NCI-H446 (cell line): ENCODE results near the gene TOR3A.
A peak's percentile ranks its signal among the peaks of the same experiment; 100 is the strongest.
"Not testable (repeated sequence)": the region's sequence is repeated elsewhere in the genome, so short reads cannot be mapped to it uniquely, and the experiment has no call there.

ENCODE experiments used
- DNase-seq, 2 experiments: peaks; one replicate each; lab custom pipeline; 2025; lab: John Stamatoyannopoulos, UW

TOR3A gene

DNA sequence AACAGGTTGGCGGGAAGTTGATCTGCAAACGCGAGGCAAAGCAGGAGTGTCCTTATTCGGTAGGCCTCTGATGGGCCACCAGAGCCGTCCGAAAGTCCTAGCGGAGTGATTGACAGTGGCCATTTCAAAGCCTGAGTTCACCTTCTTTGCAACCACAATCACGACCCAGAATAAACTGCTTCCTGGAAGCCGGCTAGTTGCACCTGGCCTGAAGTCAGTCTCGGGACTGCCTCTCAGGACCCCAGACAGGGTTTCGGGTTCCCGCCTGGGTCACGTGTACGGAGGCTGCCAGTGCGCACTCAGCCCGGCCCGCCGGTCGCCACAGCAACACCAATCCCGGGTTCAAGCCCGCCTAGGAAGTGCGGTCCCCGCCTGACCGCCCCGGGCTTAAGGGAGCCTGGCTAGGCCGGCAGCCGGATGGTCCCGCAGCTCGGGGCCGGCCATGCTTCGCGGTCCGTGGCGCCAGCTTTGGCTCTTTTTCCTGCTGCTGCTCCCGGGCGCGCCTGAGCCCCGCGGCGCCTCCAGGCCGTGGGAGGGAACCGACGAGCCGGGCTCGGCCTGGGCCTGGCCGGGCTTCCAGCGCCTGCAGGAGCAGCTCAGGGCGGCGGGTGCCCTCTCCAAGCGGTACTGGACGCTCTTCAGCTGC lies at the start of gene TOR3A:
Gene TOR3A, plus strand, starts transcription at position 384 of the 646 bp plus-strand sequence. Its CDS starts 59 bp downstream, at position 443.
- DNase-seq: peak; percentile 30 to 65

- DNase-seq: no peak
Measured at GRCh38 chr1:179034720-179035119, 47.1 kb upstream of the TOR3A start.

GRCh38 chr1:179036844-179037465 lies 44.9 kb upstream of the TOR3A start:
- no peak for DNase-seq

DNA sequence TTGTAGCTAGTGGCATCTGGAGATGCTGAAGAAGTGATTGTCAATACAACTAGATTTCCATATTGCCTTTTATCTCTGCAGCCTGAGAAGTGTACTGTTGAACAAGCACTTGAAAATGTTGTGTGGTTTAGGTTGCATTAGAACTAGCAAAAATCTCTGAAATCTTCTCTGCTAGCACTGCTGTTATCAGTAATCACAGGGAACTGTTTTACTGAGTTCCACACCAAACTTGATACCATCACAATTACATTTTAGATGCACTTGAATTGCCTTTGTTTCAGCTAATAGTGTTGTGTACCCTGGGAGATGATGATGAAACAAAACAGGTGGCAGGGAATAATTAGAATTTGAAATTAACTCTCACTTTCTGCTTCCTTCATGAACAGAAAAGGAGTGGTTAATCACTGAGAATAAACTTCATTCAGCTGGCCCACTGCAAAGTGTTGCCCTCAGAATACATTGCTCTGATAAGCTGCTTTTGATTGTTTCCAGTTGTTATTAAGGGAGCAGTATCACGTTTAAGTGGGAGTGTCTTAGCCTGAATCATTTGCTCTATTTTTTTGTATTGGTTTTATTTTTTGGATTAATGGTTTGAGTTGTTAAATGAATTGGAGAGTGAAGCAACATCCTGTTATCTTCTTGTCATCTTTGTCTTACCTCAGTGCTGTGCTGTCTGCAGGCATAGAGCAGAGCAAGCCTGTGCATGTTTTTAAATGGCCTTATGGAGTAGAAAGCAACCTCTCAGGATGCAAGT lies 43.2 kb upstream of the TOR3A start:
- DNase-seq: no peak

GRCh38 chr1:179039502-179040174 lies 42.2 kb upstream of the TOR3A start:
- not testable (repeated sequence) for DNase-seq

- DNase-seq: not testable (repeated sequence)
Measured at GRCh38 chr1:179040175-179040551, 41.7 kb upstream of the TOR3A start.

GRCh38 chr1:179042087-179042486 lies 39.8 kb upstream of the TOR3A start:
- no peak for DNase-seq

GRCh38 chr1:179042700-179043099 lies 39.2 kb upstream of the TOR3A start:
- DNase-seq: no peak

- DNase-seq: no peak
Measured at GRCh38 chr1:179043266-179043665, 38.6 kb upstream of the TOR3A start.

GRCh38 chr1:179043907-179044306 lies 38.0 kb upstream of the TOR3A start:
- no peak for DNase-seq

- no peak for DNase-seq
Measured at GRCh38 chr1:179046808-179047635, 34.8 kb upstream of the TOR3A start.

DNA sequence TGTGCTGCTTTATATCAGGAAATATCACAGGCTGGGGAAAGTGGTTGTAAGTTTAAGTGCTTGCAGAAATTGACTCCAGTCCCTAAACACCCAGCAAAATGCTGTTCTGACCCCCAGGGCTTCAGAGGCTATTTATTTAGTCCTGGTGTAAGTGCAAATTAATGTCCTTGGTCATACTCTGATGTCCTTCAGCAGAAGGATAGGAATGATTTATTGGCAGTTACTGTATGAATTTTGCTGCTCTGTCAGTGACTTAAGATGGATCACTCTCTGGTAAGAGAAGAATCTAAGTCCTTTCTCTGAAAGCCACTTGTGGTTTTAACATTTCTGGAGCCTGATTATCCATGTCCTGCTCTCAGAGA lies 34.3 kb upstream of the TOR3A start:
- DNase-seq: no peak

DNA sequence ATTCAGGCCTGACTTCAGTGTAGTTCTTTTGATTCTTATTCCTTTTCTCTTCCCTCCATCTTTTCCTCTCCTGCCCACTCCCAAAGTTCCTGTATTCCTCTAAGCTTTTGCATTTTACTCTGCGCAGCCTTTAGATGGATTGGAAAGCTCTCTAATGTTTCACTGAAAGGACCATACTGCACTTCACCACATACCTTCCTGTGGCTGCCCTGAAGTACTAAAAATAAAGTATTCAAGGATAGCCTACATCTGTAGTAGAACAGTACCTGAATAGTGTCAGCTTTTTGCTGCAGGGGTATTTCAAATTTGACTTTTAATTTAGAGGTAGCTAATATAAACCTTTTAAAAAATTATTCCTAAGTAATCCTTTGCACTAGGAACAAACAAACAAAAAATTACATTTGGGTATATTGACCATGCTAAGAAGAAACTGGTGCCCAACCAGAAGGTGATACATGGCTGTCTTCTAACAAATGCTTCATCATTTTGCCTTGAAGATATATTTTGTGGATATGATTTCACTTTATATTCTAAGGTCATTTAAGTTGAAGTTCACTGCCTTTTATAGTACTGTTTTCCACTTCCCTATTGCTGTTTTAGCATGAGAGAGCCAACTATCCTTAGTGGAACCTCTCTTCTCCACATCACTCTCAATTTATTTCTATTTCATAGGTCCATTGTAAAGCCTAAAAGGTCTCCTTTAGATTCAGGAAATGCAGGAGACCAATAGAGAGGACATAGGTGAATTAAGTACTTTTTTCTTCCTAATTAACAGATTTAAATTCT lies 33.3 kb upstream of the TOR3A start:
- DNase-seq: no peak

DNA sequence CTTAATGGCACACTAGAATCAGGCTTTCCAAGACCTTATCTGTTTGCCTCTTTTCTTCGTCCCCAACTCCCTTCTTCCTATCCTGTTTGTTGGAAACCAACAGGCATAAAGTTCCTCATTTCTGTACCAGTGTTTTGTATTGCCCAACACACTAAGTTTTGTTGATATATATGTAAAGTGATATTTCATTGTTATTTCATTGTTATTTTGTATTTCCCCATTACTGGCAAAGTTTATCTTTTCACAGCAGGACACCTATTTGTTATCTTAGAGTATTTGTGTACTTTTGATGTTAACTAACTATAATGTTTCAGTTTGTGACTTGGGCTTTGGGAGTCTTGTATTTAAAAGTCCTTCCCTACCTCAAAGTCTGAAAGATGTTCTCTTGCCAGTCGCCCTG lies 29.1 kb upstream of the TOR3A start:
- DNase-seq: no peak

DNA sequence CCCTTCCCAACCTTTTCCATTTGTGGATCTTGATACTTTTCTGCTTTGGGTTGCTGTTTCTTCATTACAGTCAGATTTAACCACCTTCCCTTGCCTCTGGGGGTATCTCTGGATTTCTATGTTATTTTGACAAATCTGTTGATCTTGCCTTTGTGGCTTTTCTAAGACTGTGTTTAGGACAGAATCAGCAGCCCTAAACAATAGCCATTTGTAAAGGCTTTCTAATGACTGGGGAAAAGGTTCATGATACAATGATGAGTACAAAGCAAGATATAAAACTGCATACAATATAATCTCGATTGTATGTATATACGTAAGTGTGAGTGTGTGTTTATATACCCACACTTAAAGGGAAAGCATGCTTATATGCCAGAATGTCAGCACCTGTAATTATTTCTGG lies 28.4 kb upstream of the TOR3A start:
- DNase-seq: no peak

- DNase-seq: no peak
Measured at GRCh38 chr1:179055937-179056336, 25.9 kb upstream of the TOR3A start.

- DNase-seq: no peak
Measured at GRCh38 chr1:179058487-179059483, 23.1 kb upstream of the TOR3A start.

DNA sequence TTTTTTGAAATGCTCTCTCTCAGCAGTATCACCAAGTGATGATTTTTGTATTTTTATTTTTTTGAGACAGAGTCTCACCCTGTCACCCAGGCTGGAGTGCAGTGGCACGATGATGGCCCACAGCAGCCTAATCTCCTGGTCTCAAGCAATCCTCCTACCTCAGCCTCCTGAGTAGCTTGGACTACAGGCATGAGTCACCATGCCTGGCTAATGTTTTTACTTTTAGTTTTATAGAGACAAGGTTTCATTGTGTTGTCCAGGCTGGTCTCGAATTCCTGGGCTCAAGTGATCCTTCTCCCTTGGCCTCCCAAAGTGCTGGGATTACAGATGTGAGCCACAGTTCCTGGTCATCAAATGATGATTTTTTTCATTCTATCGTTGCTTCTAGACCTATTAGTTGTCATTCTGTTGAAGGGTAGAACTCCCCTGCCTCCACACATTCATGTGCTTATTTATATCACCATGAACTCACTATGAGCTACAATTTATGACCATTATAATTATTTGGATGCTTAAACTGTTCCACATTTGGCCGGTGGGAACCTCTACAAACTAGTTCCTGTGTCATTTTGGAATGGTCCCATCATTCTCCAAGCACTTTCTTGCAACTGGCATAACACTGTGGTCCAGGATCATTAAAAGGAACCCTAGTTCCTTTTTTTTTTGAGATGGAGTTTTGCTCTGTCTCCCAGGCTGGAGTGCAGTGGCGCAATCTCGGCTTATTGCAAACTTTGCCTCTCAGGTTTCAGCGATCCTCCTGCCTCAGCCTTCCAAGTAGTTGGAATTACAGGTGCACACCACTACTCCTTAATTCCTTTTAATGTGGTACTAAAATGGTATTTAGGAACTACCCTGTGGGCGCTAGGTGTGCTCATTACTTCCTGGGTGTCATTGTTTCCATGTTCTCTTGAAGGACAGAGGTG lies 20.2 kb upstream of the TOR3A start:
- DNase-seq: no peak

- DNase-seq: no peak
Measured at GRCh38 chr1:179066471-179066870, 15.4 kb upstream of the TOR3A start.
